NT2/D1 (cell line): Measurements from ENCODE around the gene PLD1.

Source experiments
- SUZ12 ChIP-seq: IDR thresholded peaks from 2 replicates; pipeline ENCODE4 v1.6.1; 2011; ENCODE audit not compliant: insufficient read length, insufficient read depth; ENCODE audit errors: extremely low read depth
- YY1 ChIP-seq: IDR thresholded peaks from 2 replicates; pipeline ENCODE4 v1.6.1; 2011; ENCODE audit not compliant: insufficient read length, insufficient read depth

- TF ChIP-seq YY1 (no peak), SUZ12 (no peak)
Observed at GRCh38 chr3:171652932-171653331, 157.4 kb downstream of the PLD1 start.
